ENCODE measurements around the gene RFX8.
"Not testable (repeated sequence)": the region's sequence is repeated elsewhere in the genome, so short reads cannot be mapped to it uniquely, and the experiment has no call there.

The RFX8 gene

GRCh38 chr2:101438555-101438954 lies 36.4 kb downstream of the RFX8 start:
- DNase-seq, result not testable (repeated sequence)

DNA sequence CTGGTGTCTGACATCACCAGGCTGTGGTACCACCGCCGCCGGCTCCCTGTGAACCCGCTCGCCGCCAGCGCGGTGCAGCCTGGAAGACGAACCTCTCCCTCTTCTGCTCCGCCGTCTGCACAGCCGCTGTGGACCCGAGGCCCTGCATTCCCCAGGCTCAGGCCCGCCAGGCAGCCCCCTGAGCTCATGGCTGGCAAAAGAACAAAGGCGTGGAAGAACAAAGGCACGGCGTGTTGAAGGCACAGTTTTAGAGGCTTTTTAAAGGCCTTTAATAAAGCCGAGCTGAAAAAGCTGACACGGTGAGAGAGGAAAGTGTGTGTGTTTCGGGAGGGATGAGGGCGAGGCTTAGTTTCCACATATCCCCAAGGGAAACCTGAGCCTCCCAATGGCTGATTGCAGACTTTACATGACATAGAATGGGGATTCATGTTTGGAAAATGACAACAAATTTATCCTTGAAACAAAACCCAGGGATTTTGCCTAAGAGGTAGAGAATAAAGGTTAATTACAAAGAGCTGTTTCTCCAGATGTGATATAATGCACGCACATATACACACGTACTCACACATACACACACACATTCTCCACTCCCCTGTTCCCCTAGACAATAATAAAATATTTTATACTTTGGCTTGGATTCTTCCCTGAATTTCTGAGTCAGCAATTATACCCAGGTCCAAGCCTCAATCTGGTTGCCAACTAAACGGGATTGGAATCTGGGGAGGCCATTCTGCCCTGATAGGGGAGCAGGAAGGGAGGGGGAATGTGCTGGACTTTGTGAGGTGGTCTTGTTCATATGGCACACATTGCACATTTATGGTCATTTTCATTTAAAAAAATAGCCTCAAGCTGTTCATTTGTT lies 39.7 kb downstream of the RFX8 start:
- DNase-seq, result no peak

DNA sequence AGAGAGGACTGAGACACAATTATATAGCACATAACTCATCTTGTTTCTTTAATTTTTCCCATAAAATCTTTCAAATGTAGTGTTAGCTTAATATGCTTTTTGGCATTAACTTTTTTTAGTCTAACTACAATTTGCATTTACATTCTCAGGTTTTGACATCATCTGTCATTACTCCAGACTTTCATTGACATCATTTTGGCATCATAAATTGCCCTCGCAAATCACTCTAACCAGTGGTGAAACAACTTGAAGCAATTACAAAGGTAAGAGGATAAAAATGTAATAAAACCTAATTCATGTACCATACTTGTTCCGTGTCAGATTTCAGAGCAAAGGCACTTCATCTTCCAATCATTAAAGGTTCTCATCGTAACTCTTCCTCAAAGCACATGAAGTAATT lies 41.4 kb downstream of the RFX8 start:
- DNase-seq, result no peak

DNA sequence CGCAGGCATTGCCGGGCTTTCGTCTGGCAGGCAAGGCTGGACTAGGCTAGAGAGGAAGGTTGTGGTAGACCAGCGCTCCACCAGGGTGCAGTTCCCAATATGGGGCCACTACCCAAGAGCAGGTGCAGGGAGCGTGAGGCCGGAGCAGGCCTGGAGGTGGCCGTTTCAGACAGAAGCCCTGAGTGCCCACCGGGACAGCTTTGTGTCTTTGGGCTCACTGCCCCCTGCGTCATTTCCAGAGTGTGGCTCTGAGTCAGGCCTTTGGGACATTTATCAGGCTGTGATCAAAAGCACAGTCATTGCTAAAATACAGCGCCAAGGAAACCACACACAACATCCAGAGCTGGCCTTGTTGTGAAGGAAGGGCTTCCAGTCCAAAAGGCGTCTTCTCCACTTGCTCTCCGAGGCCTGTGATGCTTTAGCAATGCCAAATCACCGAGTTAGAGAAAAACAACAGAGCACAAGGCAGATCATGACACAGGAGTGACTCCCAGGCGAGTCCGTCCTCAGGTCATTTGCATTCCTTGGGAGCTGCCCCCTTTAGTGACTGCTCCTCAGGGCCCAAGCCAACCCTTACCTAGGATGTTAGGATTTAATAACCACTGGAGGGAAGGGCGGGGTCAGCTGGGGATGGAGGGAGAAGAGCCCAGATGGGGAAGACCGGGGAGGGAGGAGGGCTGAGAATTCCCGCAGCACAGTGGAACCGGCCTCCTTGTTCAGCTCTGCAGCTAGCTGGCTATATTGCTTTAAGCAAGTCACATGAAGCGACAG lies 42.3 kb downstream of the RFX8 start:
- no peak for DNase-seq

- no peak for DNase-seq
Measured at GRCh38 chr2:101431486-101431885, 43.4 kb downstream of the RFX8 start.

DNA sequence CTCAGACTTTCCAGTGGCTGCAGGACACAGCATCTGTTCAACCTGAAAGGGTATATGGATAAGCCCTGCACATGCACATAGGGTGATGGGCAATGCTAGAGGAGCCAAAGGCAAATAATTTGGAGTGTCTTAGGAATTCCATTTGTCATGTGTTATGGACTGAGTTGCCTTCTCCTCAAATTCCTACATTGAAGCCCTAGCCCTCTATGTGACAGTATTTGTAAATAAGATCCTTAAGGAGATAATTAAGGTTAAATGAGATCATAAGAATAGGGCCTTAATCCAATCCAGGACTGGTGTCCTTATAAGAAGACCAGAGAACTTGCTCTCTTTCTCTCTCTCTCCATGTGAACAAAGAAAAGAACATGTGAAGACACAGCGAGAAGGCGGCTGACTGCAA lies 44.8 kb downstream of the RFX8 start:
- no peak for DNase-seq

- DNase-seq, result no peak
Measured at GRCh38 chr2:101429453-101429852, 45.5 kb downstream of the RFX8 start.

DNA sequence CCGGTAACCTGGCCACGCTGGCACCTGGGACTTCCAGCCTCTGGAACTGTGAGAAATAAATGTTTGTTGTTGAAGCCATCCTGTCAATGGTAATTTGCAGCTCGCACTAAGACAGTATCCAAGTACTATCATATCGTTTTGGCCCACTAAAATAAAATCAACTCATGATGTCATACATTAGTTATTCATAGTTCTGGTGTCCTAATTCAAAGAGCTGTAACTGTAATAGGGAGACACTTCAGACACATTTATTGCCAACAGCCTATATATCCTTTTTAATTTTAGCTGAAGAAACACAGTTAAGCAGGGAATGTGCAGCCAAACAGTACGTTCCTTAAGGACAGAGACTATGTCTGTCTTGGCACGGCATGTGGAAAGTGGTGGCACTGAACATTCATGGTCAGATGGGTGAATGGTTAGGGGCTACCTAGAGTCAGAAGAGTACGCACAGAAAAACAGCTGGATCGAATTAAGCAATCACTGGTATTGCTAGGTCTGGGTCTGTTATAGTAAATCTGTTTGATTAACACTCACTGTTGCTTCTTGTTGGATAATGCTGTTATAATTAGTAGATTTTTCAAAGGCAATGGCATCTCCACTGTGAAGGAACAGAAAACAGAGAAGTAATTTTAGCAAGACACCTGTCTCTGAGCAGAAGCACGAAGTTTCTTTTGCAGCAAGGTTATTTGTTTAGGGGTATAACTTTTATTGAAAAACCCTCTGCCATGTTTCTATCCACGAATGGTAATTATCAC lies 46.3 kb downstream of the RFX8 start:
- DNase-seq, result no peak

DNA sequence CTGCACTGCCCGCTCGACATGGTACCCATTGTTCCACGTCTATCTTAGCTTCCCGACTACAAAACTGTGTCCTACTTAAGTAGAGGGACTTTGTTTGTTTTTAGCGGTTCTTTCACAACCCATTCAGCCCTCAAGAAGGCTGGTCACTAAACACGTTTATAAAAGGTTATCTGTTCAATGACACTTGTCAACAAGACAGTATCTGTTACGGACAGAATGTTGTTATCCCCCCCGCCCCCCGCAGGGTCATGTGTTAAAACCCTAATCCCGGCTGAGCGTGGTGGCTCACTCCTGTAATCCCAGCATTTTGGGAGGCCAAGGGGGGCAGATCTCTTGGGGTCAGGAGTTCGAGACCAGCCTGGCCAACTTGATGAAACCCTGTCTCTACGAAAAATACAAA lies 47.2 kb downstream of the RFX8 start:
- no peak for DNase-seq

DNA sequence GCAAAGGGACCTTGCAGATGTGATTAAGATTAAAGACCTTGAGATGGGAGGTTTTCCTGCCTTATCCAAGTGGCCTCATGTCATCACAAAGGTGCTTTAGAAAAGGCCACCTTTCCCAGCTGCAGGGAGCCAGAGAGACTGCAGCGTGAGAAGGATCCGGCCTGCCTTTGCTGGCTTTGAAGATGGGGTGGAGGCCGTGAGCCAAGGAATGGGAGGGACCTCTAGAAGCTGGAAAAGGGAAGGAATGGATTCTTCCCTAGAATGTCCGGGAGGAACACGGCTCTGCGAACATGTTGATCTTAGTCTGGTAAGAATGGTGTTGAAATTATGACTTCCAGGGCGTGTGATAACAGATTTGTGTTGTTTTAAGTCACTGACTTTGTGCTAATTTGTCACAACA lies 47.7 kb downstream of the RFX8 start:
- no peak for DNase-seq

DNA sequence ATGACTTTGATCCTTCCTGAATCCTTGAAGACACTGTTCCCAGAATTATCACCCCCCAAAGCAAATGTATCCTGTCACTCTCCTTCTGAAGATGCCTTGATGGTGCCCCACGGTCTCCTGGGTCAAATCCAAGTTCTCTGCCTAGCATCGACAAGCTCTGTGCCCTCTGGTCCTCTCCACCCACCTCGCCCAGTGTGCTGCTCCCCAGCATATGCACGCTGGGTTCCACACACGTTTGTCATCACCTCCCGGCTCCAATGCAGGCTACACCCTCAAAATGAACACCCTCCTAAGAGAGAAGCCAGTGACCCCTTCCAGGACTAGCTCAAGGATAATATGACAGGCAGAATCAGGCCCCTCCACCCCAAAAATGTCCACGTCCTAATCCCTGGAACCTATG lies 48.1 kb downstream of the RFX8 start:
- DNase-seq, result no peak

- no peak for DNase-seq
Measured at GRCh38 chr2:101420623-101421022, 54.3 kb downstream of the RFX8 start.

DNA sequence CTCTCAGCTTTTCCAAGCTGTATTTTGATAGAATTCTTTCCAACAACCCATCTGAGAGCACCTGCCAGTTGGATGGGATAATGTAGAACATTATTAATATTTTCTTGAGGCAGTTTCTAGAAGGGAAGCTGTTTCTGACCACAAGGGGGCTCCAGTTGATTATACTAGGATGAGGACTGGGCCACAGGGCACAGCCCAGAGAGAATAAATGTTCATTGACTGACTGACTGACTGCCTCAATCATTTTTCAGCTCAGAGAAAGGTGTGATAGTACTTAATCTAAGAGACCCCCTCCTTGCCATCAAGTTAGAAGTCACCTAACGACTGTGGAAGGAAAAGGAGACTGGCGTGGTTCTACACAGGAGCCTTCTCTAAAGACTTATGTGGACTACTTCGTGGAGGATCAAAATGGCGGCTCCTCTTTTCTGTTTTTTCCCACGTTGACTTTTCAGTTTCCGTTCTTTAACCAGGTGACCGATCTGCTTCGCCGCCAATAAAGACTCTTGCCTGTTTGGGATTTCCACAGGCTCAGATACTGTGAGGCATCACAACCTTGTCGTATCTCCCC lies 55.7 kb downstream of the RFX8 start:
- peak; percentile 74 for DNase-seq

GRCh38 chr2:101418460-101419095 lies 56.3 kb downstream of the RFX8 start:
- no peak for DNase-seq

- DNase-seq, result no peak
Measured at GRCh38 chr2:101416609-101417008, 58.3 kb downstream of the RFX8 start.

DNA sequence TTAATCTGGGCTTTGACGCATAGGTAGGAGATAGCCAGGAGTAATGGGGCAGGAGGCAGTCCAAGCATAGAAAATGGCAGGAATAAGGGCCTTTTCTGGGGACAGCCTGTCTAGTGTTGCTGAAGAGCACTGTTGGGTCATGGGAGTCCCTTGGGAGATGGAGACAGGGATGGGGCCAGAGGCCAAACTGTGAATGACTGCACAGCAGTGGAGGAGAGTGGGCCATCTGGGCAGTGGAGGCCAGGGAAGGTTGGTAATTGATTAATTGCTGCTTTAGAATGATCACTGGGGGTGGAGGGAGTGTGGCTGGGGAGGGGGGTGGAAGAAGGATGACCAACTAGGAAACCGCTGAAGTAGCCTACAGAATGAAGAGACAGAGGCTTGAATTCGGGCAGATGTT lies 59.0 kb downstream of the RFX8 start:
- no peak for DNase-seq

DNA sequence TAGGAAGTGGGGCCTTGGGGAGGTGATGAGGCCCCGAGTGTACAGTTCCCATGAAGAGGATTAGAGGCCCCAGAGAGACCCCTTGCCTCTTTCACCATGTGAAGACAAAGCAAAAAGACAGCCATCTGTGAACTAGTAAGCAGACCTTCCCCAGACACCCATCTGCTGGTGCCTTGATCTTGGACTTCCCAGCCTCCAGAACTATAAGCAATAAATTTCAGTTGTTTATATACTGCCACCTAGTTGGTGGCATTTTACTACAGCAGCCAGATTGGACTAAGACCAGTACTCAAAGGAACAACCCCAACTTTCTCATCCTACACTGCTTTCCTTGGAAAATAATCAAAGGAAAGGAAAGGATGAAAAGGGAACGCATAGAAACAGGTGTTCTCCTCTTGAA lies 59.7 kb downstream of the RFX8 start:
- DNase-seq, result no peak

GRCh38 chr2:101412092-101412694 lies 62.7 kb downstream of the RFX8 start:
- DNase-seq, result no peak

DNA sequence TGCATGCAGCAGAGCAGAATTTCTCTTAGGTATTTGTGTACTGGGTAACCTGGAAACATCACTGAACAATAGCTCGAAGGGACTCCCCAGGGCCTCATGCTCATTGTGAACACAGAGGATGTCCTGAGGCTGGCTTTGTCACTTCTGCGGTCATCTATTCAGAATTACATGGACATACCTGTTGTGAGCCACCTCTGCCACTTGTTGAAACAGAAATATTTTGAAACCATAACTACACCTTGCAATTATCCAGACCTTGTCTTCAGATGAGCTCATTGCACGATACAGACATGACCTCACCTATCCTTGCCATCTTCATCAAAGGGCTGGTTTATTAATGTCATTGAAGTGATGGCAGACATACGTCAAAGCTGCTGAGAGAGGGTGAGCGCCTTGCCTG lies 64.2 kb downstream of the RFX8 start:
- DNase-seq, result no peak

DNA sequence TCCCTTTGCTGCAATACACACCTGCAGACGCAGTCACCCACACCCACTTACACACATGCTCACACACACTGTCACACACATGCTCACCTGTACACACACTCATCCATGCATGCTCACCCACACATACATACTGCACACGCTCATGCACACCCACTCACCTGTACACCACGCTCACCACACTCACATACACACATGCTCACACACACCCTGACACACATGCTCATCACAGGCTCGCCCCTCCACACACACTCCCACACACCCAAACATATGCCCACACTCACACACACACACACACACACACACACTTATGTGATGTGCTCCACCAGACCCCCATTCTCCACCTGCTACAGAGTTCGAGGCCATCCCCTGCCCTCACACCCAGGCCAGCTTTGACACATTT lies 64.8 kb downstream of the RFX8 start:
- no peak for DNase-seq

DNA sequence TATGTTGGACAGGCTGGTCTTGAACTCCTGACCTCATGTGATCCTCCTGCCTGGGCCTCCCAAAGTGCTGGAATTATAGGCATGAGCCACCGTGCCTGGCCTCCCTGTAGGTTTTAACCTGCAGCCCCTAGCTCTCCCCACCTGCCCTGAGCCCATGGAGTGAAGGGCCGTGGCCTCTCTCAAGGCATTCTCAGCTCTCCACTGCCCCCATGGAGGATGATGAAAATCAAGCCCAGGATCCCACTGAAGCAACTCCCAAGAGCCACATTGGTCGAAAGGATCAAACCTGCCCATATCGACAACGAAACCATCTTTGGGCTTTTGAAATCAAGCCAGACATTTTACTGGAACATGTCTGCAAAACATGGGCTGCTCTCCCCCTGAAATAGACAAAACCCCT lies 65.2 kb downstream of the RFX8 start:
- DNase-seq, result no peak

DNA sequence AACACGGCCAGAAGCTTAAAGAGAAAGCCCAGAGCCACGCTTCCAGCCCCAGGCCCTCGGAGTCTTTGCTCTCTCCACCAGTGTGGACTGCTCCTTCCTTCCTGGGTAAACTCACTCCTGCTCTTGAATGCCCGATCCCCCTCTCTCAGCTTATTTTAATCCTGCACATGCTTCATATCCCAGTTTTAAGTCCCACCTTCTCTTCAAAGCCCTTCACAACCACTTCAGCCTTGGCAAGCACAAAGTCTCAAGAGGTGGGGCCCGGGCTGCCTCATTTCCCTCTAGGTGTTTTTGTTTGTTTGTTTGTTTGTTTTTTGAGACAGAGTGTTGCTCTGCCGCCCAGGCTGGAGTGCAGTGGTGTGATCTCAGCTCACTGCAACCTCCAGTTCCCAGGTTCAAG lies 66.0 kb downstream of the RFX8 start:
- DNase-seq, result no peak
